ENCODE results near the gene NPLOC4.

The NPLOC4 gene

GRCh38 chr17:81513372-81513752 is 123.5 kb downstream of the NPLOC4 start:
- TF ChIP-seq FOXP2 (optimal IDR thresholded peaks at IDR 0.05; ENCODE audit: borderline replicate concordance, extremely low read depth, extremely low read length, insufficient read depth), result no peak
- no peak for TF ChIP-seq REST (IDR thresholded peaks at IDR 0.05; ENCODE audit: insufficient read depth in 1 of 2, low read depth in 2 of 2, low read length in 2 of 2)
- no peak for TF ChIP-seq TAF1 (IDR thresholded peaks at IDR 0.05; ENCODE audit: borderline replicate concordance, insufficient read depth, low read length)
- no peak for TF ChIP-seq SIN3A (IDR thresholded peaks at IDR 0.05; ENCODE audit: borderline replicate concordance, insufficient read depth, low read length)
- no peak; the same call in 1 of the 2 replicates for TF ChIP-seq POLR2AphosphoS5 (IDR thresholded peaks at IDR 0.05; ENCODE audit: low read depth, low read length)

- TF ChIP-seq TAF1 (IDR thresholded peaks at IDR 0.05; ENCODE audit: borderline replicate concordance, insufficient read depth, low read length), result peak; percentile 97
- TF ChIP-seq POLR2AphosphoS5 (IDR thresholded peaks at IDR 0.05; ENCODE audit: low read depth, low read length), result peak; percentile 98
- peak; percentile 16 for TF ChIP-seq FOXP2 (optimal IDR thresholded peaks at IDR 0.05; ENCODE audit: borderline replicate concordance, extremely low read depth, extremely low read length, insufficient read depth)
- peak; percentile 75 for TF ChIP-seq SIN3A (IDR thresholded peaks at IDR 0.05; ENCODE audit: borderline replicate concordance, insufficient read depth, low read length)
- TF ChIP-seq REST (IDR thresholded peaks at IDR 0.05; ENCODE audit: insufficient read depth in 1 of 2, low read depth in 2 of 2, low read length in 2 of 2), result peak in 1 of 2 experiments; percentile 58; a peak in 1 of 4 replicates
Measured at GRCh38 chr17:81512562-81513371, 124.1 kb downstream of the NPLOC4 start, which contains the start of gene ACTG1. Gene ACTG1, minus strand, starts transcription at chr17:81512799. Its CDS starts 445 bp downstream, at chr17:81512354.

- TF ChIP-seq POLR2AphosphoS5 (IDR thresholded peaks at IDR 0.05; ENCODE audit: low read depth, low read length), result peak; percentile 41; the same call in 1 of the 2 replicates
- TF ChIP-seq SIN3A (IDR thresholded peaks at IDR 0.05; ENCODE audit: borderline replicate concordance, insufficient read depth, low read length), result peak; percentile 13; the same call in 1 of the 2 replicates
- 0 out of 4 replicates have a peak, but pooled peaks of 1 of the 2 experiments have one; percentile 20 for TF ChIP-seq REST (IDR thresholded peaks at IDR 0.05; ENCODE audit: insufficient read depth in 1 of 2, low read depth in 2 of 2, low read length in 2 of 2)
- peak; percentile 22; the same call in 1 of the 2 replicates for TF ChIP-seq TAF1 (IDR thresholded peaks at IDR 0.05; ENCODE audit: borderline replicate concordance, insufficient read depth, low read length)
- TF ChIP-seq FOXP2 (optimal IDR thresholded peaks at IDR 0.05; ENCODE audit: borderline replicate concordance, extremely low read depth, extremely low read length, insufficient read depth), result no peak
Measured at GRCh38 chr17:81511804-81512561, 124.9 kb downstream of the NPLOC4 start.

- TF ChIP-seq FOXP2 (optimal IDR thresholded peaks at IDR 0.05; ENCODE audit: borderline replicate concordance, extremely low read depth, extremely low read length, insufficient read depth) (no peak), SIN3A (IDR thresholded peaks at IDR 0.05; ENCODE audit: borderline replicate concordance, insufficient read depth, low read length) (no peak), REST (IDR thresholded peaks at IDR 0.05; ENCODE audit: insufficient read depth in 1 of 2, low read depth in 2 of 2, low read length in 2 of 2) (no peak), POLR2AphosphoS5 (IDR thresholded peaks at IDR 0.05; ENCODE audit: low read depth, low read length) (no peak; the same call in 1 of the 2 replicates), TAF1 (IDR thresholded peaks at IDR 0.05; ENCODE audit: borderline replicate concordance, insufficient read depth, low read length) (no peak)
Measured at GRCh38 chr17:81511554-81511803, 125.4 kb downstream of the NPLOC4 start.
